ENCODE measurements around the gene GPR146. TPM values are rescaled to one million over a fixed set of nuclear protein-coding genes. Genes with fewer than 3 reads are reported as not detected.

The GPR146 gene
- total and polyA plus RNA-seq, 9 of the 15 experiments (the other 6 are each of a cell fraction or from before 2014, with no cell fraction given): 0.22 to 3.6 (median 0.64) TPM; not detected in 2

DNA sequence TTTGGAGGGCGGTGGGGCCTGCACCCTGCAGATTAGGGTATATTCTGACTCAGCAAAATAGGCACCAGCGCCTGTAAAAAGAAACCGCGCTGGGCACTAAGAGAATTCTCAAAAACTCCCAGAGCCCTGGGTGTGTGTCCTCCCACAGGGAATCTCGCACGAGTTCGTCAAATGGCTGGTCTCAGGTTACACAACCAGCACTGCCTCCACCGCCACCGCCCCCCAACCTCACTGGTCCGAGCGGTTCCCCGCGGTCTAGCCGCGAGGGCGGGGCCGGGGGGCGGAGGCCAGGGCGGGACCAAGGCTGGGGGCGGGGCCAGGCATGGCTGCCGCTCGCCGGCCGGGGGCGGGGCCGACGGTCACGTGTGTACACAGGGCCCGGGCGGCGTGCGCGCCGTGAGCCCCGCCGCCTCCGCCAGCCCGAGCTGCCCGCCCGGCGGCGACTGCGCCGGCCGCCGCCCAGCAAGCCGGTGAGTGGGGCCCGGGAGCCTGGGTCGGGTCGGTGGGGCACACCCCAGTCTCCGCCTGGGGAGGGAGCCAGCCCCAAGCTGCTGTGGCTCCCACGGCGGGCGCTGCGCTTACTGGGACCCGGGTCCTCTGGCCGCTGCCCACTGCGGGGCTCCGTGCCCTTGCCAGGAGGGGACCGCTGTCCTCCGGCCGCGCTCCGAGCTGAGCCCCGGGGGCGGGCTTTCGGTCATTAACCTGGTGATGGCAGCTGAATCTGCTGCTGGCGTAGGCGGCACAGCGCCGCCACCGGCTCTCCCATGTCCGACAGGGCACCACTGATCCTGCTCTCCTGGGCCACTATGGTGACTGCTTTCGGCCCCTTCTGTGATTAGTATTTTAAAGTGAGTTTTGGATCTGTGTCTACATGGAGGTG lies at the start of gene GPR146 (continued):
- TF ChIP-seq TCF7 (IDR thresholded peaks at IDR 0.05; ENCODE audit: borderline replicate concordance) (no peak), TOE1 (IDR thresholded peaks at IDR 0.05; ENCODE audit: borderline replicate concordance) (no peak), TOE1 (CRISPR knock-in tag; IDR thresholded peaks at IDR 0.05; ENCODE audit: borderline replicate concordance, low read depth) (no peak), CEBPG (CRISPR knock-in tag; IDR thresholded peaks at IDR 0.05) (no peak), CEBPG (tag; conservative IDR thresholded peaks at IDR 0.05 in 1 of 2, IDR thresholded peaks at IDR 0.05 in 1 of 2) (peak in 1 of 2 experiments; percentile 65; a peak in 2 of 4 replicates), RBFOX2 (IDR thresholded peaks at IDR 0.05; ENCODE audit: low read depth, low read length) (peak; percentile 63), HCFC1 (IDR thresholded peaks at IDR 0.05; ENCODE audit: low read depth, low read length) (no peak), HES1 (IDR thresholded peaks at IDR 0.05; ENCODE audit: low read depth) (peak; percentile 58; the same call in 1 of the 2 replicates), GABPA (tag; conservative IDR thresholded peaks at IDR 0.05; ENCODE audit: low read depth) (no peak; the same call in 1 of the 2 replicates), CBX2 (IDR thresholded peaks at IDR 0.05; ENCODE audit: insufficient read depth, low read length, poor library complexity, severe bottlenecking) (no peak), ELF4 (CRISPR knock-in tag; IDR thresholded peaks at IDR 0.05) (no peak), PHF8 (IDR thresholded peaks at IDR 0.05; ENCODE audit: borderline replicate concordance, low read length) (peak; percentile 40; the same call in 1 of the 2 replicates), ZBTB1 (CRISPR knock-in tag; IDR thresholded peaks at IDR 0.05; ENCODE audit: borderline replicate concordance, low read depth) (peak; percentile 34; the same call in 1 of the 2 replicates), BRD4 (IDR thresholded peaks at IDR 0.05) (no peak), FOXK2 (conservative IDR thresholded peaks at IDR 0.05 in 1 of 2, IDR thresholded peaks at IDR 0.05 in 1 of 2; ENCODE audit: low read depth in 2 of 2) (peak; percentile 19 to 35; a peak in 1 of 4 replicates), SMARCE1 (IDR thresholded peaks at IDR 0.05) (peak; percentile 87), CREM (IDR thresholded peaks at IDR 0.05; ENCODE audit: low read depth) (peak; percentile 51; the same call in 1 of the 2 replicates), SRF (CRISPR knock-in tag; IDR thresholded peaks at IDR 0.05) (peak in 1 of 2 experiments; percentile 47; a peak in 2 of 4 replicates), NEUROD1 (IDR thresholded peaks at IDR 0.05; ENCODE audit: borderline replicate concordance, low read depth, low read length, partially characterized antibody) (no peak), TEAD4 (IDR thresholded peaks at IDR 0.05; ENCODE audit: low read length) (peak; percentile 75; the same call in 1 of the 2 replicates), TEAD4 (CRISPR knock-in tag; IDR thresholded peaks at IDR 0.05; ENCODE audit: borderline replicate concordance) (no peak), RB1 (IDR thresholded peaks at IDR 0.05; ENCODE audit: low read depth) (peak; percentile 55; the same call in 1 of the 2 replicates)
- TF ChIP-seq, protein P1, sequence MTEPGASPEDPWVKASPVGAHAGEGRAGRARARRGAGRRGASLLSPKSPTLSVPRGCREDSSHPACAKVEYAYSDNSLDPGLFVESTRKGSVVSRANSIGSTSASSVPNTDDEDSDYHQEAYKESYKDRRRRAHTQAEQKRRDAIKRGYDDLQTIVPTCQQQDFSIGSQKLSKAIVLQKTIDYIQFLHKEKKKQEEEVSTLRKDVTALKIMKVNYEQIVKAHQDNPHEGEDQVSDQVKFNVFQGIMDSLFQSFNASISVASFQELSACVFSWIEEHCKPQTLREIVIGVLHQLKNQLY (CRISPR knock-in tag; conservative IDR thresholded peaks at IDR 0.05): no peak
- TF ChIP-seq, protein P2, sequence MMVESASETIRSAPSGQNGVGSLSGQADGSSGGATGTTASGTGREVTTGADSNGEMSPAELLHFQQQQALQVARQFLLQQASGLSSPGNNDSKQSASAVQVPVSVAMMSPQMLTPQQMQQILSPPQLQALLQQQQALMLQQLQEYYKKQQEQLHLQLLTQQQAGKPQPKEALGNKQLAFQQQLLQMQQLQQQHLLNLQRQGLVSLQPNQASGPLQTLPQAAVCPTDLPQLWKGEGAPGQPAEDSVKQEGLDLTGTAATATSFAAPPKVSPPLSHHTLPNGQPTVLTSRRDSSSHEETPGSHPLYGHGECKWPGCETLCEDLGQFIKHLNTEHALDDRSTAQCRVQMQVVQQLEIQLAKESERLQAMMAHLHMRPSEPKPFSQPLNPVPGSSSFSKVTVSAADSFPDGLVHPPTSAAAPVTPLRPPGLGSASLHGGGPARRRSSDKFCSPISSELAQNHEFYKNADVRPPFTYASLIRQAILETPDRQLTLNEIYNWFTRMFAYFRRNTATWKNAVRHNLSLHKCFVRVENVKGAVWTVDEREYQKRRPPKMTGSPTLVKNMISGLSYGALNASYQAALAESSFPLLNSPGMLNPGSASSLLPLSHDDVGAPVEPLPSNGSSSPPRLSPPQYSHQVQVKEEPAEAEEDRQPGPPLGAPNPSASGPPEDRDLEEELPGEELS (CRISPR knock-in tag; IDR thresholded peaks at IDR 0.05; ENCODE audit: borderline replicate concordance): no peak
